COLO668 (cell line): Measurements from ENCODE around the gene RNF145.
"Not testable (repeated sequence)": the region's sequence is repeated elsewhere in the genome, so short reads cannot be mapped to it uniquely, and the experiment has no call there.

ENCODE experiments used
- DNase-seq: peaks from one replicate; lab custom pipeline; 2025; ENCODE audit not compliant: unreplicated experiment; lab: John Stamatoyannopoulos, UW

Gene RNF145

GRCh38 chr5:159209438-159210209 lies at the start of gene RNF145:
TSS of gene RNF145 (minus strand) at chr5:159209553. CDS start at chr5:159203617, 5,936 bp downstream.
- peak; percentile 85 for DNase-seq

- DNase-seq: no peak
Measured at GRCh38 chr5:159258361-159258760, 49.0 kb upstream of the RNF145 start.

GRCh38 chr5:159257629-159258283 lies 48.4 kb upstream of the RNF145 start:
- no peak for DNase-seq

GRCh38 chr5:159257007-159257406 lies 47.7 kb upstream of the RNF145 start:
- no peak for DNase-seq

DNA sequence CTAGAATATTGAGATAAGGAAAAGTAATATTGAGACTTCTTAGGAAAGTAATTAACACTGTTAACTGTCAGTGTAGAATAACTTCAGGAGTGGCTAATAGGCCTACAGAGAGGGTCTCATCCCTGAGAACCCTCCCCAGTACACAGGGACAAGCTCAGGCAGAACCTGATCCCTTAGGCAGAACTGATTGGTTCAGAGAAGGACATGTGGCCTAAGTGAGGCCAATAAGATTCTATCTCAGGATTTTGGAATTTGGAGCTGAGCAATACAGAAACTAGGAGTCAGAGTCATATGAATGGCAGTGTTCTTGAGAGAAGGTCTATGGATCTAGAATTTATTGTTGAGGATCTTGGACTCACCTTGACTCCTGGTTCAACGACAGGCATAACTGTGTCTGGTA lies 42.8 kb upstream of the RNF145 start:
- DNase-seq: no peak

GRCh38 chr5:159249158-159249557 lies 39.8 kb upstream of the RNF145 start:
- DNase-seq: no peak

GRCh38 chr5:159244890-159245289 lies 35.5 kb upstream of the RNF145 start:
- no peak for DNase-seq

GRCh38 chr5:159244163-159244562 lies 34.8 kb upstream of the RNF145 start:
- no peak for DNase-seq

DNA sequence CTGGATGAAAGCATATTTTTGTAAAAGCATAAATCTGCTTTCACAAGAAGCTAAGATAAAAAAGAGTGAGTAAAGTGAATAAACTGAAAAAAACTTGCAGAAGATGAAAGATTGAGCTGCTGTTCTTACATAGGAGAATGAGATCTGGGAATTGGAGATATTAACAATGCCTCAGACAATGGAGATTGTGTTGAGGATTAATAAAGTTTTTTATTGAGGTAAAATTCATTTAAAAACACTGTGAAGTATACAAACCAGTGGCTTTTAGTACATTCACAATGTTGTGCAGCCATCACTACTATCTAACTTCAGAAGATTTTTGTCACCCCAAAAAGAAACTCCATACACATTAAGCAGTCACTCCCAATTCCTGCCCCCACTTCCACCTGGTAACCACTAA lies 34.0 kb upstream of the RNF145 start:
- no peak for DNase-seq

GRCh38 chr5:159242656-159243055 lies 33.3 kb upstream of the RNF145 start:
- no peak for DNase-seq

- no peak for DNase-seq
Measured at GRCh38 chr5:159241946-159242552, 32.7 kb upstream of the RNF145 start.

GRCh38 chr5:159240301-159240870 lies 31.0 kb upstream of the RNF145 start:
- no peak for DNase-seq

- DNase-seq: not testable (repeated sequence)
Measured at GRCh38 chr5:159235871-159236520, 26.6 kb upstream of the RNF145 start.

GRCh38 chr5:159231167-159231566 lies 21.8 kb upstream of the RNF145 start:
- DNase-seq: no peak

DNA sequence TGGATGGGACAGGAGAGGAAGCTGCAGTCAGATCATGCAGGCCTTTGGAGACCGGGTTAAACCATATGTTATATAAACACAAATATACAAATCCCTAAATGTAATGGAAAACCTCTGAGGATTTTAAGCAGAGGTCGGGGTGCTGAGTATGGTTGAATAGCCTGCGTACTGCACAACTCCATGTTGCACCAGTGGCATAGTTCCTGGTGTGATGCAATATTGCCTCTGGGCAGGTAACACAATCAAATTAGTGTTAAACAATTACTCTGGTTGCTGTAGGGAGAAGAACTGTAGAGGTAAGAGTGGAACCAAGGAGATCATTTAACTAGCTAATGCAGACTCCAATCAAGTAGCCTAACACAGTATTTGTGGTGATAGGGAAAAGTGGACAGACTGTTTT lies 21.3 kb upstream of the RNF145 start:
- DNase-seq: no peak

DNA sequence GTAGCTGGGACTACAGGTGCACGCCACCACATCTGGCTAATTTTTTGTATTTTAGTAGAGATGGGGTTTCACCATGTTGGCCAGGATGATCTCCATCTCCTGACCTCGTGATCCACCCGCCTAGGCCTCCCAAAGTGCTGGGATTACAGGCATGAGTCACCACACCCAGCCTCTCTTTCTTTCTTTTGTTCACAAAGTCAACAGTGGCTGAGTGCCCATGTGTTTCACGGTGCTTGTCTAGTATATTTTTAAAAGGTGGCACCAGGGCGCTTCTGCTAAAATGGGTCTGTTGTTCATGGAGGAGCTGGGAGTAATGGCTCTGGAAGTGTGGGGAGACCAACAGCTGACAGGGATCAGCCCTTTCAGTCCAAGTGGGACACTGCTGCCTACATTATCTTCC lies 18.7 kb upstream of the RNF145 start:
- DNase-seq: peak; percentile 38

GRCh38 chr5:159227452-159227851 lies 18.1 kb upstream of the RNF145 start:
- DNase-seq: no peak

GRCh38 chr5:159226451-159226850 lies 17.1 kb upstream of the RNF145 start:
- no peak for DNase-seq

GRCh38 chr5:159224471-159224870 lies 15.1 kb upstream of the RNF145 start:
- DNase-seq: no peak

GRCh38 chr5:159223469-159223868 lies 14.1 kb upstream of the RNF145 start:
- no peak for DNase-seq

DNA sequence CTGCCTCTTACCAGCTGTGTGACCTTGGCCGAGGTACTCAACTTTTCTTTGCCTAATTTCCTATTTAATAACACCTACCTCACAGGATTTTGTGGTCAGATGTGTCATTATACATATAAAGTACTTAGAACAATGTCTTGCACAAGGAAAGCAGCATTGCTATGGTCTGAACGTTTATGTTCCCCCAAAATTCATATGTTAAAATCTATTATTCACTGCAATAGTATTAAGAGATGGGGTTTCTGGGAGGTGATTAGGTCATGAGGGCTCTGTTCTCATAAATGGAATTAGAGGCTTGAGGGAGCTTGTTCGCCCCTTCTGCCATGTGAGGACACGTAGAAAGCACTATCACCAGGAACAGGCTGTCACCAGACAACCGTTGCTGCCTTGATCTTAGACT lies 10.9 kb upstream of the RNF145 start:
- DNase-seq: no peak
